Cardiac fibroblast (primary cell): ENCODE data around the gene TMEM225B.
"Not testable (repeated sequence)": the region's sequence is repeated elsewhere in the genome, so short reads cannot be mapped to it uniquely, and the experiment has no call there.

Source experiments
- DNase-seq, 2 donors: peaks; one replicate each; pipeline versions ENCODE4 v3.0.0 to v3.0.0-alpha.2; 2010; ENCODE audit warnings: low read depth in 2 of 2
- H3K4me3 ChIP-seq, 2 donors: replicated peaks in 1 of 2; 1 replicate in 1 of 2; 2 replicates in 1 of 2; pipeline ENCODE4 v1.5.1; 2011; ENCODE audit warnings: low read depth in 2 of 2, low read length in 2 of 2, mild to moderate bottlenecking in 2 of 2, moderate library complexity in 1 of 2
- TF ChIP-seq, protein P1 (sequence below): IDR thresholded peaks from one replicate; pipeline ENCODE4 v1.5.1; 2011; ENCODE audit warnings: low read depth, mild to moderate bottlenecking, low read length, inconsistent platforms

Gene TMEM225B

DNA sequence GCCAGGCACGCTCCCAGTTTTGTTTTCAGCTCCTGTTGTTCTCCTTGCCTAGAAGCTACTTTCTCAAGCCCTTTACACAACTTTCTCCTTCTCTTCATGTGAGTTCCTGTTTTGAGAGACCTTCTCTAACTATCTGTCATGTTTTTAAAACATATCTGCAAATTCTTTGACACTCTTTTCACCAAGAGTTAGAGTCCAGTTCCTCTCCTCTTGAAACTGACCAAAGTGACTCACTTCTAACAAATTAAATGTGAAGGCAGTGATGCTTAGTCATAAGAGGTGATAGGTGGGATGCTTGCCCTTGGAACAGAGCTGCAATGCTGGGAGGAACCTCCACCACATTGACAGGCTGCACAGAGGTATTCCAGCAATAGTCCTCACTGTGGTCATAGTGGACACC lies 44.0 kb downstream of the TMEM225B start:
- no peak overlapping the region for H3K4me3 ChIP-seq
- no peak for DNase-seq
- TF ChIP-seq, protein P1, sequence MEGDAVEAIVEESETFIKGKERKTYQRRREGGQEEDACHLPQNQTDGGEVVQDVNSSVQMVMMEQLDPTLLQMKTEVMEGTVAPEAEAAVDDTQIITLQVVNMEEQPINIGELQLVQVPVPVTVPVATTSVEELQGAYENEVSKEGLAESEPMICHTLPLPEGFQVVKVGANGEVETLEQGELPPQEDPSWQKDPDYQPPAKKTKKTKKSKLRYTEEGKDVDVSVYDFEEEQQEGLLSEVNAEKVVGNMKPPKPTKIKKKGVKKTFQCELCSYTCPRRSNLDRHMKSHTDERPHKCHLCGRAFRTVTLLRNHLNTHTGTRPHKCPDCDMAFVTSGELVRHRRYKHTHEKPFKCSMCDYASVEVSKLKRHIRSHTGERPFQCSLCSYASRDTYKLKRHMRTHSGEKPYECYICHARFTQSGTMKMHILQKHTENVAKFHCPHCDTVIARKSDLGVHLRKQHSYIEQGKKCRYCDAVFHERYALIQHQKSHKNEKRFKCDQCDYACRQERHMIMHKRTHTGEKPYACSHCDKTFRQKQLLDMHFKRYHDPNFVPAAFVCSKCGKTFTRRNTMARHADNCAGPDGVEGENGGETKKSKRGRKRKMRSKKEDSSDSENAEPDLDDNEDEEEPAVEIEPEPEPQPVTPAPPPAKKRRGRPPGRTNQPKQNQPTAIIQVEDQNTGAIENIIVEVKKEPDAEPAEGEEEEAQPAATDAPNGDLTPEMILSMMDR: no peak

DNA sequence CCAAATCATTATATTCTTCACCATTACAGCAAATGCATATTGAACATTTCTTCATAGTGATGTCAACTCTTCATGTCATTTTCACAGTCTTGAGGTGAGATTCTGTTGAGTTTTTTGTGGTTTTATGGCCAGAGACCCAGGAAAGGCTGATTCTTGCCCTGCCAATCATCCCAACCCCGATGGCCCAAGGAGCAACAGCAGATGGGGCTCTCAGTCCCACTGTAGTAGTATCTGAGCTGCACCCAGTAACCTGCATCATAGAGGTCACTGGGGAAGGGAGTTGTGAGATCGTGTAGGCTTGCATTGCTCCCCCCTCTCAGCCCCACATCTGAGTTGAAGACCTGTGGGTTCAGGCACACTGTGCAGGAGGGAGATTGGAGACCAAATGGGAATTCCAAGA lies 45.4 kb downstream of the TMEM225B start:
- no peak overlapping the region for H3K4me3 ChIP-seq
- TF ChIP-seq, protein P1: no peak
- DNase-seq: no peak

DNA sequence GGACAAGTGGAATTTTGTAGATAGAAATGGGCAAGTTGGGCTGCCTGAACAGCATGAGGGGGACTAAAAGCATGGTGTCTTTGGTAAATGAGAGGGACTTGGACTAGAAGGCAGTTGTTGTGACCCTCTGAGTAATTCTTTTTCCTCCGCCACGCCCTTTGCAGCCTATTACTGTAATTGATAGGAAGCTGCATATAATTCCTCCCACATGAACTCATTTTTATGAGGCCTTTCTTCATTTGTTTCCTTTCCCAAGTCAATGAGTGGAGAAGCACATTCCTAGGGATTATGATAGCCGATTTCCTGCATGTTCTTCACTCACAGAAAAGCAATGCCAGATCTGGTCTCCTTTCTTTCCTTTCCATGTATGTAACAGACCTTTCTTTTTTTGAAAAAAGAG lies 46.4 kb downstream of the TMEM225B start:
- no peak for DNase-seq
- no peak overlapping the region for H3K4me3 ChIP-seq
- TF ChIP-seq, protein P1: no peak

DNA sequence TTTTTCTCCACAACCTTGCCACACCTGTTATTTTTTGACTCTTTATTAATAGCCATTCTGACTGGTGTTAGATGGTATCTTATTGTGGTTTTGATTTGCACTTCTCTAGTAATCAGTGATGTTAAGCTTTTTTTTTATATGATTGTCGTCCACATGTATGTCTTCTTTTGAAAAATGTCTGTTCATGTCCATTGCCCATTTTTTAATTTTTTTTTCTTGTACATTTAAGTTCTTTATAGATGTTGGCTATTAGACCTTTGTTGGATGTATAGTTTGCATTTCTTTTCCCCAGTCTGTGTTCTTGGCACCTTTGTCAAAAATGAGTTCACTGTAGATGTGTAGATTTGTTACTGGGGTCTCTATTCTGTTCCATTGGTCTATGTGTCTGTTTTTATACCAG lies 47.5 kb downstream of the TMEM225B start:
- no peak for DNase-seq
- H3K4me3 ChIP-seq: no peak overlapping the region
- TF ChIP-seq, protein P1: no peak

DNA sequence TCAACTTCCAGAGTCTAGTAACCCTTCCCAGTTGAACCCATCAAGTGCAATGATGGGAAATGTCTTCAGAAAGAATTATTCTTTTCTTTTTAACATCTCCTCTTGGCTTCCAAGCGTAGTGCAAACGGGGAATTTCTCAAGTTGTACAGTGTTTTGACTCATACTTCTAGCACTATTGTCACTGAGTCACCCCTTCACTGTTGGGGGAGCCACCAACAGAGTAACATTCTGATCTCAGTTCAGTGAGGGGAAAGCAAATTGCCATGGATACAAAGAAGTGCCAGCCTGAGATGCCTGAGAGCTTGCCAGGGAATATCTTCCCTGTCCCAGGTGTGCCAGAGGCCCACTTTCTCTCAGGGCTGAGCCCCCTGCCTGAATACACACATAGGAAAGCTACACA lies 50.8 kb downstream of the TMEM225B start:
- H3K4me3 ChIP-seq: no peak overlapping the region
- TF ChIP-seq, protein P1: no peak
- DNase-seq: peak in 1 of 2 donors; percentile 3

DNA sequence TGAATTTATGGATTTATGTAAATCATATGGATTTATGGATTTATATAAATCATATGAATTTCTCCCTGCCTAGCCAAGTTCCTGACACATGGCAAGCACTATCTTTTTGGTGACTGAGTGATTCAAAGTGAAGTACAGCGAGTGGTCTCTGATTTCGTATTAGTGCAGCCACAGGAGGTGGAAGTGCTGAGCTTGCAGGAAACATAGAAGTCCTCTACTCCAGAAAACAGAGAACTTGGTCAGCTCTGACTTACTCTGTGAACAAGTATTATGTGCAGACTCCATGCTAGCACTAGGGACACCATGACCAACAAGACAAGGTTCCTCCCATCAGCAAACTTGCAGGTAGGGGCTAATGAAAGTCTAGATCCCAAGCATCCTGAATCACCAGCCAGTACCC lies 53.2 kb downstream of the TMEM225B start:
- TF ChIP-seq, protein P1: no peak
- no peak overlapping the region for H3K4me3 ChIP-seq
- no peak for DNase-seq

DNA sequence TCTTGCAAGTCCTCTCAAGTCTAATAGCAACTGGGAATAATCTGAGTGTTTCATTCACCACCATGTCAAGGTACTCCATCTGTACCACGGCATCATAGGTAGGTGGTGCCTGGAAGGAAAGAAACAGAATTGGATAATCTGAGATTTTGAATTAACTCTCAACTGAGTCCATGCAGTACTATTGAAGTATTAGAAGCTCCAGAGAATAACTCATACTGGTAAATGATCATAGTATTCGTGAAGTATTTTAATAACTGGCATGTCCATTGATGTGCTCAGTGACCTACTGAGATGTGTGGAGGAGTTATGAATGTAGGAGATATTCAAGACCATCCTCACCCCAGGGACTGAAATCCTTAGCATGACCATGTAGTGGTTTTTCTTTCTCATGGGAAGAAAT lies 54.6 kb downstream of the TMEM225B start:
- no peak overlapping the region for H3K4me3 ChIP-seq
- TF ChIP-seq, protein P1: no peak
- no peak for DNase-seq

DNA sequence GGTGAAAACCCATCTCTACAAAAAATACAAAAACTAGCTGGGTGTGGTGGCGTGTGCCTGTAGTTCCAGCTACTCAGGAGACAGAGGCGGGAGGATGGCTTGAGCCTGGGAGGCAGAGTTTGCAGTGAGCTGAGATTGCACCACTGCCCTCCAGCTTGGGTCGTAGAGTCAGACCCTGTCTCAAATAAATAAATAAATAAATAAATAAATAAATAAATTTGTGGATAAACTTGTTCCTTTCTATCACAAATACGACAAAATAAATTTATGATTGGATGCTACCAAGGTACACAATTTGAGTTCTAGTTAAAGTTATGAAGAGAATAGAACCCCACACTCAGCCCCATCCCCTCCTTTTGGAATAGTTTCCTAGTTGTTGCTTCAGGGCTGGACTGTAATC lies 55.2 kb downstream of the TMEM225B start:
- not testable (repeated sequence) for H3K4me3 ChIP-seq, DNase-seq
